ENCODE results near the gene TPRKB. TPM values are rescaled to one million over a fixed set of nuclear protein-coding genes. Genes with fewer than 3 reads are reported as not detected.
"Not testable (repeated sequence)": the region's sequence is repeated elsewhere in the genome, so short reads cannot be mapped to it uniquely, and the experiment has no call there.

Gene TPRKB
- polyA plus RNA-seq, 1 donor from 2014 or later: 65.9 TPM

GRCh38 chr2:73759904-73760303 lies 22.8 kb upstream of the TPRKB start:
- Mint-ChIP-seq H3K4me1 (no peaks in the 10 kb centered on the region), H3K4me3 (no peak overlapping the region), H3K9me3 (no peaks in the 10 kb centered on the region), H3K27ac (no peak overlapping the region), H3K27me3 (no peaks in the 10 kb centered on the region), H3K36me3 (peaks cover 6% of the 10 kb centered on the region)

- no peaks in the 10 kb centered on the region for H3K4me1 Mint-ChIP-seq
- no peak overlapping the region for H3K4me3 Mint-ChIP-seq
- H3K27ac Mint-ChIP-seq: no peak overlapping the region
- peaks cover 0 to under 1% (median 0%) of the 10 kb centered on the region in 3 donors for H3K9me3 Mint-ChIP-seq
- peaks cover 9% of the 10 kb centered on the region for H3K36me3 Mint-ChIP-seq
- H3K27me3 Mint-ChIP-seq: no peaks in the 10 kb centered on the region
Observed at GRCh38 chr2:73759285-73759764, 22.2 kb upstream of the TPRKB start.

DNA sequence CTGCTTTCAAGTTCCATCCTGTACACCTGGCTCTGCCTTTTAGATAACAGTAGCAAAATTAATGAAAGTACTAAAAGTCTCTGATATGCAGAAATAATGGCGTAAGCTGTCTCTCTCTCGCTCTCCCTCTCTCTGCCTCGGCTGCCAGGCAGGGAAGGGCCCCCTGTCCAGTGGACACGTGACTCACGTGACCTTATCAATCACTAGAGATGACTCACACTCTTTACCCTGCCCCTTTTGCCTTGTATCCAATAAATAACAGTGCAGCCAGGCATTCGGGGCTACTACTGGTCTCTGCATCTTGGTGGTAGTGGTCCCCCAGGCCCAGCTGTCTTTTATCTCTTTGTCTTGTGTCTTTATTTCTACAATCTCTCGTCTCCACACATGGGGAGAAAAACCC lies 17.2 kb upstream of the TPRKB start:
- H3K27ac Mint-ChIP-seq, H3K27me3 Mint-ChIP-seq, H3K4me1 Mint-ChIP-seq, H3K9me3 Mint-ChIP-seq, H3K4me3 Mint-ChIP-seq: not testable (repeated sequence)
- H3K36me3 Mint-ChIP-seq: peaks cover 14% of the 10 kb centered on the region

DNA sequence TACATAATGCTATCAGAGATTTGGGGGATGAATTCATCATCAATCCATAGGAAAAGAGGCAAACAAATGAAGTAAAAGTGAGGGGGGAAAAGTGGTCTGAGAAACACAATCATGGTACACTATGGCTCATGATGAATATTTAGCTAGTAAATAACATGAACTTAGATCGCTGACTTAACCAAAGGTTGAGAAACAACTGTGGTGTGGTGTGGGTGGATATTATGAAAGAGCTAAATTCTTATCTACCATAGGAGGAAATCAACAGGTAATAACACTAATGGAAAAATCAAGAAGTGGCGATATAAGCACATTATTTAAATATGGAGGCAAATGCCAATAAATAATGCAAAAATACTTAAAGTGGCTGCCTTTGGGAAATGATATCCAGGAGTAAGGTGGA lies 12.2 kb upstream of the TPRKB start:
- H3K36me3 Mint-ChIP-seq: peaks cover 26% of the 10 kb centered on the region
- no peaks in the 10 kb centered on the region for H3K27me3 Mint-ChIP-seq
- H3K9me3 Mint-ChIP-seq: peaks cover 0 to 4% (median 0%) of the 10 kb centered on the region in 3 donors
- H3K4me3 Mint-ChIP-seq: no peak overlapping the region
- H3K27ac Mint-ChIP-seq: no peak overlapping the region
- H3K4me1 Mint-ChIP-seq: no peaks in the 10 kb centered on the region

GRCh38 chr2:73746877-73747208 lies 9.7 kb upstream of the TPRKB start:
- Mint-ChIP-seq H3K4me3 (no peak overlapping the region), H3K4me1 (no peaks in the 10 kb centered on the region), H3K36me3 (peaks cover 20% of the 10 kb centered on the region), H3K27me3 (no peaks in the 10 kb centered on the region), H3K27ac (peak overlapping the region in 1 of 3 donors; percentile 41), H3K9me3 (peaks cover 0 to 2% (median 0%) of the 10 kb centered on the region in 3 donors)

DNA sequence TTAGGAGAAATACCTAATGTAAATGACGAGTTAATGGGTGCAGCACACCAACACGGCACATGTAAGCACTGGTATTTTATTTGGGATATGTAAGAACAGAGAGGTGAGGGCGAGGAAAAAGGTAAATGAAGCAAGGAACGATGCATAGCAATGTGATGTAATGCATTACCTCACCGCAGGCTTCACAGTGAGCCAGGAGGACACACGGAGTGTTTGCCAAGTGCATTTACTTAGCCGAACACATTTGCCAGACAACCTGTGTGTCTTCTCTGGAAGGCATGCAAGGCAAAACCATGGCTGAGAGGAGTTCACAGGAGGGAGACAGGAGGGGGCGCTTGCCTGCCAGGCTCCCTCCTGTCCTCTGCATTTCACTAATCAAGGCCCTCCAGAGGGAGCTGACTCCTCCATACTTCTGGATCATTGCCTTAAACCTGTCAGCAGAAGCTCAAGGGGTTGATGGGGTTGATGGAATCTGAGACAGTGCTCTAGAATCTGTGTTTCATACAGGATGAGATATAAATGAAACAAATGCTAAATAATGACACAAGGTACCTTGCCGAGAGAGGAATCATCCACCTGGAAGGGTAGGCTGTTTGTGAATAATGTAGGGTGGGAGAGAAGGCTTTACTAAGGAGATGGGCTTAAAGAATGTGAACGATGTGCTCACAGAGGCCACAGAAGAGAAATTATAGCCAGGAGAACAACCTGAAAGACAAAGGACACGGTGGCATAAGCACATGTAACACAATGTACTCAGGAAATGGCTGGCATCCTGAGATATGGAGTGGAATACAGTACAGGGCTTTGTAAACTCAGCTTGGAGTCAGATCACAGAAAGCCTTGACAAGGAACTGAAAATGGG lies 9.1 kb upstream of the TPRKB start:
- Mint-ChIP-seq H3K27ac (peak overlapping the region in 2 of 3 donors; percentile 41 to 81), H3K4me3 (peak overlapping the region in 1 of 4 donors; percentile 30), H3K27me3 (no peaks in the 10 kb centered on the region), H3K9me3 (peaks cover 0 to 4% (median 0%) of the 10 kb centered on the region in 3 donors), H3K36me3 (peaks cover 20% of the 10 kb centered on the region), H3K4me1 (no peaks in the 10 kb centered on the region)

GRCh38 chr2:73740767-73741166 lies 3.6 kb upstream of the TPRKB start:
- Mint-ChIP-seq H3K27ac (peak overlapping the region in 1 of 3 donors; percentile 25), H3K4me1 (peaks cover 11 to 16% (median 12%) of the 10 kb centered on the region in 3 donors), H3K9me3 (peaks cover 4 to 7% (median 5%) of the 10 kb centered on the region in 3 donors), H3K4me3 (no peak overlapping the region), H3K36me3 (peaks cover 12% of the 10 kb centered on the region), H3K27me3 (no peaks in the 10 kb centered on the region)

DNA sequence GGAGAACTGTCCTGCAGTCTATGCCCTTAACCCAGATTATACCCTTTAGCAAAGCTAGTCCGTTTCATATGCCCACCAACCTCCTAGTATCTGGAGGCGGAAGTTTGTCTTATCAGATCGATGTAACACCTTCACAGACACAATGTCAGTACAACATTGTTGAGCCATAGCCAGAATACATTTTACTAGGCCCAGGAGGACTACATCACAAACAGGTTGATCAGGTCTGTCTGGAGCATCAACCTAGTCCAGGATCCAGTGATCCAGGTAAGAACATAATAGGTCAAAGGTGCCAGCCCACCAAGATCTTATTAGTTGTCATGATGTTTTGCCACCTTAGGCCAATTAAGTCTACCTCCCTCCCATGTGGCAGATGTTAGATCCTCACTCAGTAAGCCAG lies 2.0 kb upstream of the TPRKB start:
- Mint-ChIP-seq H3K27ac (no peak overlapping the region), H3K4me3 (peak overlapping the region in 2 of 4 donors; percentile 38 to 52), H3K27me3 (no peaks in the 10 kb centered on the region), H3K4me1 (peaks cover 11 to 17% (median 12%) of the 10 kb centered on the region in 3 donors), H3K9me3 (peaks cover 4 to 7% (median 5%) of the 10 kb centered on the region in 3 donors), H3K36me3 (peaks cover 6% of the 10 kb centered on the region)

GRCh38 chr2:73736378-73736777 lies 767 bp downstream of the TPRKB start:
- H3K27me3 Mint-ChIP-seq: no peaks in the 10 kb centered on the region
- peaks cover 11 to 19% (median 12%) of the 10 kb centered on the region in 3 donors for H3K4me1 Mint-ChIP-seq
- H3K4me3 Mint-ChIP-seq: peak overlapping the region; percentile 90 to 99 (median 98)
- peak overlapping the region; percentile 89 to 99 (median 93) for H3K27ac Mint-ChIP-seq
- H3K36me3 Mint-ChIP-seq: peaks cover 8% of the 10 kb centered on the region
- H3K9me3 Mint-ChIP-seq: peaks cover 2 to 7% (median 5%) of the 10 kb centered on the region in 3 donors

DNA sequence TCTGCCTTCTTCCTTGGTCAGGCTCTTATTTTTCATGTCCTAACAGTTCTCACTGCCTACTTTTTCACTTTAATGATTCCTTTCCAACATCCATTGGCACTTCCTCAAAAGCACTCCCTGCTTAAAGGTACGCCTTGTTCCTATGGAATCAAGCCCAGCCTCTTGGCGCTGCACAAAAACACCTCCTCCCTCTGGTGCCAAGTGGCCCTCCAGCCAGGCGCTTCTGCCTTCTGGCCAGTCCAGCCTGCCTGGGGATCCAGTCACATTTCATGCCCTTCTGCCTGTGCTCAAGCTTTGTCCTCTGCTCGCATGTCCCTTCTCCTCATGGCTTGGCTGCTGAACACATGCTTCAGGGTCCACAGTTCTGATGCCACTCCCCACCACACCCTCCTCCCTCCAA lies 6.3 kb downstream of the TPRKB start:
- H3K4me3 Mint-ChIP-seq: no peak overlapping the region
- no peak overlapping the region for H3K27ac Mint-ChIP-seq
- no peaks in the 10 kb centered on the region for H3K9me3 Mint-ChIP-seq
- H3K27me3 Mint-ChIP-seq: no peaks in the 10 kb centered on the region
- peaks cover 6% of the 10 kb centered on the region for H3K36me3 Mint-ChIP-seq
- peaks cover 0 to 3% (median 0%) of the 10 kb centered on the region in 3 donors for H3K4me1 Mint-ChIP-seq

- no peak overlapping the region for H3K4me3 Mint-ChIP-seq
Observed at GRCh38 chr2:73728711-73729110, 8.4 kb downstream of the TPRKB start.

GRCh38 chr2:73728043-73728442 lies 9.1 kb downstream of the TPRKB start:
- H3K36me3 Mint-ChIP-seq: peaks cover 7% of the 10 kb centered on the region
- no peaks in the 10 kb centered on the region for H3K4me1 Mint-ChIP-seq
- H3K27me3 Mint-ChIP-seq: no peaks in the 10 kb centered on the region

More at GRCh38 chr2:73728711-73729110, 8.4 kb downstream of the TPRKB start:
- H3K36me3 Mint-ChIP-seq: peaks cover 6% of the 10 kb centered on the region
- no peaks in the 10 kb centered on the region for H3K9me3 Mint-ChIP-seq
- no peaks in the 10 kb centered on the region for H3K27me3 Mint-ChIP-seq
- no peak overlapping the region for H3K27ac Mint-ChIP-seq
- H3K4me1 Mint-ChIP-seq: peaks cover 0 to 2% (median 0%) of the 10 kb centered on the region in 3 donors

GRCh38 chr2:73726657-73727056 lies 10.5 kb downstream of the TPRKB start:
- not testable (repeated sequence) for H3K36me3 Mint-ChIP-seq, H3K9me3 Mint-ChIP-seq, H3K27ac Mint-ChIP-seq, H3K4me1 Mint-ChIP-seq, H3K4me3 Mint-ChIP-seq, H3K27me3 Mint-ChIP-seq

More at GRCh38 chr2:73728043-73728442, 9.1 kb downstream of the TPRKB start:
- no peak overlapping the region for H3K27ac Mint-ChIP-seq
- no peak overlapping the region for H3K4me3 Mint-ChIP-seq
- H3K9me3 Mint-ChIP-seq: no peaks in the 10 kb centered on the region

- peaks cover 5% of the 10 kb centered on the region for H3K36me3 Mint-ChIP-seq
- no peak overlapping the region for H3K4me3 Mint-ChIP-seq
- H3K9me3 Mint-ChIP-seq: peaks cover 3 to 8% (median 6%) of the 10 kb centered on the region in 3 donors
- H3K4me1 Mint-ChIP-seq: no peaks in the 10 kb centered on the region
- H3K27me3 Mint-ChIP-seq: peaks cover 6% of the 10 kb centered on the region
- H3K27ac Mint-ChIP-seq: no peak overlapping the region
Observed at GRCh38 chr2:73718851-73719621, 18.1 kb downstream of the TPRKB start.

DNA sequence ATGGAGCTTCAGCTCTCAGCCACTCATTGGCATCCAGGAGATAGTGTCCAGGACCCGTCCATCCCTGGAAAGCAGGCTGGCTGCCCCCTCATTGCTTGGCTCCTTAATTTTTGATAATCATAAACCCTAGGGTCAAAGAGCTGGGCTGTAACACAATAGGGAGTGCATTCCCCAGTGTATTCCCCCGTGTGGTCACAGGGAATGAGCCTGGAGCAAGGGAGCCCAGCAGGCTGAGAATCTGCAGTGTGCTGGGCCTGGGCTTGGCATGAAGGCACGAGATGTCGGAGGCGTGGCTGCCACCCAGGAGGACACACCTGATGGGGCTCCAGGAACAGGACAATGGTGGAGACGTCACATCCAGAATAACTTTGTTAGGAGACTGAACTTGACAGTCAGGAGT lies 18.7 kb downstream of the TPRKB start:
- no peak overlapping the region for H3K27ac Mint-ChIP-seq
- H3K36me3 Mint-ChIP-seq: peaks cover 6% of the 10 kb centered on the region
- no peak overlapping the region for H3K4me3 Mint-ChIP-seq
- no peaks in the 10 kb centered on the region for H3K4me1 Mint-ChIP-seq
- peaks cover 6% of the 10 kb centered on the region for H3K27me3 Mint-ChIP-seq
- H3K9me3 Mint-ChIP-seq: peaks cover 5 to 14% (median 12%) of the 10 kb centered on the region in 3 donors

Data from IgD-negative memory B cell (primary cell).